Fibroblast of the aortic adventitia (primary cell): ENCODE data around the gene XYLT1. TPM values are rescaled to one million over a fixed set of nuclear protein-coding genes. Genes with fewer than 3 reads are reported as not detected.

Experiments
- DNase-seq: peaks from one replicate; pipeline ENCODE4 v3.0.0-alpha.2; 2010; ENCODE audit warnings: low read depth
- H3K4me3 ChIP-seq: 2 replicates; pipeline ENCODE4 v1.5.1; 2011; ENCODE audit warnings: low read depth, mild to moderate bottlenecking, control low read depth, low read length, moderate library complexity
- CTCF ChIP-seq: IDR thresholded peaks from 2 replicates; pipeline ENCODE4 v1.5.1; 2011; ENCODE audit warnings: mild to moderate bottlenecking, low read length, control low read depth, inconsistent platforms; ENCODE audit not compliant: insufficient read depth
- total RNA-seq: library from RNA; depleted of rRNA; stranded (reverse); fragments of >200 nt; gene quantifications from 2 replicates; pipeline ENCODE4 v1.2.3, GENCODE V29; 2012; ENCODE audit warnings: low replicate concordance

Gene XYLT1
- total RNA-seq, 1 donor, result 32.7 TPM

- DNase-seq, result no peak
- TF ChIP-seq CTCF, result no peak
Observed at GRCh38 chr16:17386229-17386628, 84.5 kb downstream of the XYLT1 start.

GRCh38 chr16:17384471-17384870, 86.3 kb downstream of the XYLT1 start:
- TF ChIP-seq CTCF, result no peak
- DNase-seq, result no peak
- H3K4me3 ChIP-seq, result no peak overlapping the region

More at GRCh38 chr16:17386229-17386628, 84.5 kb downstream of the XYLT1 start:
- H3K4me3 ChIP-seq, result no peak overlapping the region

DNA sequence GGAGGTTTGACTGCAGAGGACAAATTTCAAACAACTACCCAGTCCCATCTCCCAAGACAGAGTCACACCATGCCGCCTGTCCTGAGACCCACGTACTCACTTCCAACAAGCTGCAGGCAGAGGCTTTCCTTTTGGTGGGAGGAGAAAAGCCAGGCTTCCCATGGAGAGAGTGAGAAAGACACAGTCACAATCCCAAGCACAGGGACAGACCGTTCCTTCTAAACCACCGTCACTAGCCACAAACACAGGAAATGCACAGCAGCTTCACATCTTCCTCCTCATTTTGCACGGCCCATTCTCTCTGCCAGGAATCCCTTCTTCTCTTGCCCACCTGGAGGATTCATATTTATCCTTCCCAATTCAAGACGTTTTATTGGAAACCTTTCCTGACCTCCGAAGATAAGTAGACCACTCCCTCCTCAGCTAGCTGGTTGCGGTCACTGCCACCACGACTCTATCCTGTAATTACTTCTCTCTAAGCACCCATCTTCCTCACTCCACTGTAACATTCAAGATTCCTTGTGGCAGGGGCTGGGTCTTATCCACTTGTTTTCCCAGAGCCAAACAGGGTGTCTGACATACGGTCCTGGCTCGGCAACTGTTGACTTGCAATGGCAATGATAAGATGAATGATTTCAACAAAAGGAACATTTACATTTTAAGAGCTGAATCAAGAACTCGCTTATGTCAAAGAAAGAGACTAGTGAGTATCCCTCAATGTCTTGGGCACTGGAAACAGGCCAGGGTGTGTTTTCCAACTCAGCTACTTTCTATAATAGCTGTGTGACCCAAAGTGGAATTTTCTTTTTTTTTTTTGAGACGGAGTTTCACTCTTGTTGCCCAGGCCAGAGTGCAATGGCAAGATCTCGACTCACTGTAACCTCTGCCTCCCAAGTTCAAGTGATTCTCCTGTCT, 87.6 kb downstream of the XYLT1 start:
- DNase-seq, result no peak
- H3K4me3 ChIP-seq, result no peak overlapping the region
- TF ChIP-seq CTCF, result no peak

DNA sequence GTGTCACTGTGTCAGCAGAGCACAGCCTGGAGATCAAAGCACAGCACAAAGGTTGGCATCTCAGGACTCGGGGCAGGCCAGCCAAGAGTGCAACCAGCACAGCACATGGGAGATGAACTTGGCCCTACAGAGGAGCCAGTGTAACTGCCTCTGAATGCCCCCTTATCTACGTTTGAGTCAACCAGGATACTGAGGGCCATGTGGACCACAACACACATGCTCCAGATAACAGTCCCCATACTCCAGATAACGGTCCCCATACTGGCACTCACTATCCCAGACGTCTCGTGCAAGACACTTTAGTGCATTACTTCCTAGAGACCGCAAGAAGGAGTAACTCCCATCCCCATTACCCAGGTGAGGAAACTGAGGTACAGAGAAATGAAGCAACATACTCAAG, 88.2 kb downstream of the XYLT1 start:
- no peak for TF ChIP-seq CTCF
- no peak for DNase-seq
- no peak overlapping the region for H3K4me3 ChIP-seq

DNA sequence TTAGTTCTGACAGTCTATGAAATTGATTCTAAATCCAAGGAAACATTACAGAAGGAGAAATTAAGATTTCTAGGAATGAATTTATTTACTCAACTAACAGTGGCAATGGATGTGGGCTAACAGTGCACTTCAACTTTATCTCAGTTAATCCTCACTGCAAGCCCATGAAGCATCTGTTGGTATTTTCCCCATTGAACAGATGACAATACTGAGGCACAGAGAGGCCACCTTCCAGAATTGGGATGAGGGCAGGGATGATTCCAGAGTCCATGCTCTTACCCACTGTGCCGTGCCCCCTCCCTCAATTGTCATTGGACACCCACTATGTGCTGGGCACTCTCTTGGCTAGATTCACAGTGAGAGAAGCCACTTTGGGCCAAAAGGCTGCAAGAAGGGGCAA, 89.0 kb downstream of the XYLT1 start:
- no peak overlapping the region for H3K4me3 ChIP-seq
- DNase-seq, result no peak
- TF ChIP-seq CTCF, result no peak

- H3K4me3 ChIP-seq, result no peak overlapping the region
- no peak for DNase-seq
- TF ChIP-seq CTCF, result no peak
Observed at GRCh38 chr16:17380613-17381012, 90.1 kb downstream of the XYLT1 start.
